Stimulated activated naive CD8-positive, alpha-beta T cell treated with anti-CD3 and anti-CD28 coated beads, Interleukin-15, amount 100 ng/mL, for 72 hours (primary cell): ENCODE measurements around the gene P4HB.
A peak's percentile ranks its signal among the peaks of the same experiment; 100 is the strongest.

ENCODE experiments used
- ATAC-seq: fragments of 150-1000 bp; cut with Tn5 transposase; 2 replicates; pipeline ENCODE4 v1.10.0; 2021; ENCODE audit warnings: mild to moderate bottlenecking, moderate library complexity
- DNase-seq, 2 donors: peaks; one replicate each; pipeline ENCODE4 v3.0.0; 2021 to 2022
- H3K27ac Mint-ChIP-seq, 2 donors: one replicate each; pipeline ENCODE4 v1.8.0; 2022; ENCODE audit warnings: mild to moderate bottlenecking in 2 of 2, mixed read lengths in 2 of 2, moderate library complexity in 2 of 2
- H3K27me3 Mint-ChIP-seq: one replicate; pipeline ENCODE4 v1.8.0; 2022; ENCODE audit warnings: mixed read lengths
- H3K4me1 Mint-ChIP-seq: one replicate; pipeline ENCODE4 v1.8.0; 2022; ENCODE audit warnings: mild to moderate bottlenecking, mixed read lengths
- H3K4me3 Mint-ChIP-seq, 2 donors: one replicate each; pipeline ENCODE4 v1.8.0; 2022; ENCODE audit warnings: mild to moderate bottlenecking in 2 of 2, mixed read lengths in 2 of 2, moderate library complexity in 1 of 2
- H3K9me3 Mint-ChIP-seq, 2 donors: one replicate each; pipeline ENCODE4 v1.8.0; 2022; ENCODE audit warnings: mixed read lengths in 2 of 2

P4HB gene

GRCh38 chr17:81821147-81821546, 39.2 kb downstream of the P4HB start:
- Mint-ChIP-seq H3K27me3 (peaks cover 17% of the 10 kb centered on the region), H3K4me3 (no peak overlapping the region), H3K27ac (no peak overlapping the region), H3K4me1 (peaks cover 16% of the 10 kb centered on the region), H3K9me3 (no peaks in the 10 kb centered on the region)
- DNase-seq (no peak), ATAC-seq (peak; percentile 16)

- DNase-seq (no peak), ATAC-seq (peak; percentile 16)
- H3K9me3 Mint-ChIP-seq = no peaks in the 10 kb centered on the region
Observed at GRCh38 chr17:81819708-81820107, 40.6 kb downstream of the P4HB start.

GRCh38 chr17:81817758-81818147, 42.6 kb downstream of the P4HB start:
- H3K27me3 Mint-ChIP-seq = peaks cover 20% of the 10 kb centered on the region
- ATAC-seq = no peak
- H3K4me3 Mint-ChIP-seq = no peak overlapping the region
- H3K27ac Mint-ChIP-seq = no peak overlapping the region
- no peaks in the 10 kb centered on the region for H3K9me3 Mint-ChIP-seq
- no peak for DNase-seq
- H3K4me1 Mint-ChIP-seq = peaks cover 12% of the 10 kb centered on the region

More at GRCh38 chr17:81819708-81820107, 40.6 kb downstream of the P4HB start:
- H3K4me1 Mint-ChIP-seq = peaks cover 12% of the 10 kb centered on the region
- peaks cover 20% of the 10 kb centered on the region for H3K27me3 Mint-ChIP-seq
- no peak overlapping the region for H3K27ac Mint-ChIP-seq
- H3K4me3 Mint-ChIP-seq = no peak overlapping the region

- ATAC-seq (no peak), DNase-seq (no peak)
- H3K9me3 Mint-ChIP-seq = no peaks in the 10 kb centered on the region
- no peaks in the 10 kb centered on the region for H3K4me1 Mint-ChIP-seq
- H3K4me3 Mint-ChIP-seq = no peak overlapping the region
- no peak overlapping the region for H3K27ac Mint-ChIP-seq
- peaks cover 22% of the 10 kb centered on the region for H3K27me3 Mint-ChIP-seq
Observed at GRCh38 chr17:81815646-81815986, 44.7 kb downstream of the P4HB start.

- ATAC-seq = peak; percentile 7
- H3K4me1 Mint-ChIP-seq = no peaks in the 10 kb centered on the region
- H3K27me3 Mint-ChIP-seq = peaks cover 28% of the 10 kb centered on the region
- no peaks in the 10 kb centered on the region for H3K9me3 Mint-ChIP-seq
- no peak overlapping the region for H3K4me3 Mint-ChIP-seq
- no peak for DNase-seq
- no peak overlapping the region for H3K27ac Mint-ChIP-seq
Observed at GRCh38 chr17:81814748-81815645, 45.3 kb downstream of the P4HB start.

- H3K27ac Mint-ChIP-seq = no peak overlapping the region
- no peak overlapping the region for H3K4me3 Mint-ChIP-seq
- DNase-seq (no peak), ATAC-seq (no peak)
- no peaks in the 10 kb centered on the region for H3K4me1 Mint-ChIP-seq
- H3K9me3 Mint-ChIP-seq = no peaks in the 10 kb centered on the region
- H3K27me3 Mint-ChIP-seq = peaks cover 37% of the 10 kb centered on the region
Observed at GRCh38 chr17:81813861-81814683, 46.3 kb downstream of the P4HB start.

GRCh38 chr17:81813371-81813684, 47.0 kb downstream of the P4HB start:
- H3K27ac Mint-ChIP-seq = no peak overlapping the region
- no peaks in the 10 kb centered on the region for H3K9me3 Mint-ChIP-seq
- no peak overlapping the region for H3K4me3 Mint-ChIP-seq
- no peaks in the 10 kb centered on the region for H3K4me1 Mint-ChIP-seq
- DNase-seq (no peak), ATAC-seq (peak; percentile 5)
- H3K27me3 Mint-ChIP-seq = peaks cover 44% of the 10 kb centered on the region

- H3K9me3 Mint-ChIP-seq = no peaks in the 10 kb centered on the region
- ATAC-seq = peak; percentile 9
- DNase-seq = no peak
- H3K4me3 Mint-ChIP-seq = no peak overlapping the region
- peaks cover 44% of the 10 kb centered on the region for H3K27me3 Mint-ChIP-seq
- no peak overlapping the region for H3K27ac Mint-ChIP-seq
- no peaks in the 10 kb centered on the region for H3K4me1 Mint-ChIP-seq
Observed at GRCh38 chr17:81812571-81813370, 47.6 kb downstream of the P4HB start.

- no peak for ATAC-seq
Observed at GRCh38 chr17:81811705-81812570, 48.4 kb downstream of the P4HB start.

GRCh38 chr17:81810892-81811704, 49.2 kb downstream of the P4HB start:
- Mint-ChIP-seq H3K27ac (no peak overlapping the region), H3K9me3 (no peaks in the 10 kb centered on the region), H3K4me3 (no peak overlapping the region), H3K4me1 (no peaks in the 10 kb centered on the region), H3K27me3 (peaks cover 49% of the 10 kb centered on the region)
- DNase-seq = no peak
- no peak for ATAC-seq

More at GRCh38 chr17:81811705-81812570, 48.4 kb downstream of the P4HB start:
- Mint-ChIP-seq H3K4me3 (no peak overlapping the region), H3K4me1 (no peaks in the 10 kb centered on the region), H3K9me3 (no peaks in the 10 kb centered on the region), H3K27me3 (peaks cover 46% of the 10 kb centered on the region), H3K27ac (no peak overlapping the region)
- DNase-seq = no peak

- Mint-ChIP-seq H3K9me3 (no peaks in the 10 kb centered on the region), H3K27ac (no peak overlapping the region), H3K27me3 (peaks cover 52% of the 10 kb centered on the region), H3K4me1 (no peaks in the 10 kb centered on the region), H3K4me3 (no peak overlapping the region)
- ATAC-seq (no peak), DNase-seq (no peak)
Observed at GRCh38 chr17:81810476-81810875, 49.9 kb downstream of the P4HB start.

- Mint-ChIP-seq H3K9me3 (no peaks in the 10 kb centered on the region), H3K4me1 (peaks cover 4% of the 10 kb centered on the region), H3K4me3 (no peak overlapping the region), H3K27ac (no peak overlapping the region), H3K27me3 (peaks cover 59% of the 10 kb centered on the region)
- DNase-seq (no peak), ATAC-seq (no peak)
Observed at GRCh38 chr17:81809556-81809998, 50.8 kb downstream of the P4HB start.

GRCh38 chr17:81808778-81809555, 51.4 kb downstream of the P4HB start:
- no peaks in the 10 kb centered on the region for H3K9me3 Mint-ChIP-seq
- no peak for ATAC-seq
- peaks cover 4% of the 10 kb centered on the region for H3K4me1 Mint-ChIP-seq
- H3K4me3 Mint-ChIP-seq = no peak overlapping the region
- no peak overlapping the region for H3K27ac Mint-ChIP-seq
- peaks cover 60% of the 10 kb centered on the region for H3K27me3 Mint-ChIP-seq
- no peak for DNase-seq
